OCI-LY7 (cell line): ENCODE data around the gene LRP2.

ENCODE experiments used
- EZH2phosphoT487 ChIP-seq: fragments of 200-600 bp; sonication (generic); IDR thresholded peaks from 2 replicates; pipeline ENCODE4 v1.6.1; 2018; ENCODE audit warnings: low read depth, borderline replicate concordance, mild to moderate bottlenecking, mixed run types, antibody characterized with exemption, low read length, moderate library complexity, mixed read lengths
- TF ChIP-seq, protein P1 (sequence below): fragments of 200-600 bp; sonication (generic); conservative IDR thresholded peaks from 2 replicates; pipeline ENCODE4 v1.5.1; 2014; ENCODE audit warnings: mild to moderate bottlenecking, antibody characterized with exemption, low read length, moderate library complexity, mixed read lengths

DNA sequence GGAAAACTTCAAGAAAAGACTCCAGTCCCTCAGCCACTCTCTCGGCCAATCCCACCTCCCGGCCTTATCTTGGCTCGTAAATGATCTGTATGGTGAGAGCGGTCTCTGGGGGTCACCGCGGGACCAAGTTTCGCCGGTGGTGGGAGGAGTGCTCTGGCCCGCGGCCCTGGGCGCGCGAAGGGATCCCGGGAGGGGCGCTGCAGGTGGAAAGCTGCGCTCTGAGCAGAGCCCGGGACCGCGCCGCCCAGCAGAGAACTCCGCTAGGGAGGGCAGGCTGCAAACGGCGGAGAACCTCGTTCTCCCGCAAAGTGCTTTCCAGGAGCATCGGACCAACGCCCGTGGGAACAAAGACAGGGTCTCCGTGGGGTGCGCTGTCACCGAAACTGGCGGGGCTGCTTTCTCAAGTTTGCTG, 622 bp downstream of the LRP2 start:
- TF ChIP-seq EZH2phosphoT487 = no peak
- TF ChIP-seq, protein P1, sequence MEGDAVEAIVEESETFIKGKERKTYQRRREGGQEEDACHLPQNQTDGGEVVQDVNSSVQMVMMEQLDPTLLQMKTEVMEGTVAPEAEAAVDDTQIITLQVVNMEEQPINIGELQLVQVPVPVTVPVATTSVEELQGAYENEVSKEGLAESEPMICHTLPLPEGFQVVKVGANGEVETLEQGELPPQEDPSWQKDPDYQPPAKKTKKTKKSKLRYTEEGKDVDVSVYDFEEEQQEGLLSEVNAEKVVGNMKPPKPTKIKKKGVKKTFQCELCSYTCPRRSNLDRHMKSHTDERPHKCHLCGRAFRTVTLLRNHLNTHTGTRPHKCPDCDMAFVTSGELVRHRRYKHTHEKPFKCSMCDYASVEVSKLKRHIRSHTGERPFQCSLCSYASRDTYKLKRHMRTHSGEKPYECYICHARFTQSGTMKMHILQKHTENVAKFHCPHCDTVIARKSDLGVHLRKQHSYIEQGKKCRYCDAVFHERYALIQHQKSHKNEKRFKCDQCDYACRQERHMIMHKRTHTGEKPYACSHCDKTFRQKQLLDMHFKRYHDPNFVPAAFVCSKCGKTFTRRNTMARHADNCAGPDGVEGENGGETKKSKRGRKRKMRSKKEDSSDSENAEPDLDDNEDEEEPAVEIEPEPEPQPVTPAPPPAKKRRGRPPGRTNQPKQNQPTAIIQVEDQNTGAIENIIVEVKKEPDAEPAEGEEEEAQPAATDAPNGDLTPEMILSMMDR = no peak
